Adipocyte (in vitro differentiated cells): ENCODE measurements around the gene COL2A1.

ENCODE experiments used
- DNase-seq: peaks from one replicate; pipeline ENCODE4 v3.0.0-alpha.2; 2015; ENCODE audit warnings: low read depth
- H3K27me3 ChIP-seq: replicated peaks from 2 replicates; pipeline ENCODE4 v1.7.0; 2013; ENCODE audit warnings: mild to moderate bottlenecking, low read length, moderate library complexity; ENCODE audit not compliant: control insufficient read depth, insufficient read depth
- H3K36me3 ChIP-seq: 2 replicates; pipeline ENCODE4 v1.7.0; 2013; ENCODE audit warnings: low read length, mild to moderate bottlenecking, moderate library complexity; ENCODE audit not compliant: control insufficient read depth, insufficient read depth, severe bottlenecking
- H3K4me1 ChIP-seq: 2 replicates; pipeline ENCODE4 v1.7.0; 2013; ENCODE audit warnings: mild to moderate bottlenecking, low read length, moderate library complexity; ENCODE audit not compliant: control insufficient read depth, insufficient read depth
- H3K4me3 ChIP-seq: 2 replicates; pipeline ENCODE4 v1.7.0; 2013; ENCODE audit warnings: mild to moderate bottlenecking, low read length, moderate library complexity
- H3K9ac ChIP-seq: 2 replicates; pipeline ENCODE4 v1.7.0; 2013; ENCODE audit warnings: mild to moderate bottlenecking, low read length, moderate library complexity
- H3K9me3 ChIP-seq: 2 replicates; pipeline ENCODE4 v1.7.0; 2013; ENCODE audit warnings: mild to moderate bottlenecking, low read length, moderate library complexity; ENCODE audit not compliant: control insufficient read depth

Gene COL2A1

GRCh38 chr12:48004053-48004941, at the start of gene COL2A1:
TSS of gene COL2A1 (minus strand) at chr12:48004476. CDS start at chr12:48004321, 155 bp downstream.
- DNase-seq: peak; percentile 44
- no peaks in the 10 kb centered on the region for H3K36me3 ChIP-seq
- no peak within 1 kb of the TSS for H3K9ac ChIP-seq
- H3K4me3 ChIP-seq: peak within 1 kb of the TSS; percentile 31
- no peaks in the 10 kb centered on the region for H3K9me3 ChIP-seq
- H3K4me1 ChIP-seq: peaks cover 30% of the 10 kb centered on the region
- peaks cover 74% of the 10 kb centered on the region for H3K27me3 ChIP-seq

- DNase-seq: no peak
- Histone ChIP-seq H3K36me3 (peaks cover 13% of the 10 kb centered on the region), H3K4me3 (no peak overlapping the region), H3K9ac (no peak overlapping the region), H3K4me1 (no peaks in the 10 kb centered on the region), H3K9me3 (peaks cover 4% of the 10 kb centered on the region), H3K27me3 (no peaks in the 10 kb centered on the region)
These were observed 49.6 kb upstream of the COL2A1 start for GRCh38 chr12:48053883-48054282.

- Histone ChIP-seq H3K4me1 (no peaks in the 10 kb centered on the region), H3K27me3 (no peaks in the 10 kb centered on the region), H3K4me3 (no peak overlapping the region), H3K9me3 (no peaks in the 10 kb centered on the region), H3K9ac (no peak overlapping the region), H3K36me3 (peaks cover 12% of the 10 kb centered on the region)
- DNase-seq: no peak
These were observed 48.8 kb upstream of the COL2A1 start for GRCh38 chr12:48053122-48053521.

- Histone ChIP-seq H3K27me3 (no peaks in the 10 kb centered on the region), H3K4me3 (no peak overlapping the region), H3K4me1 (no peaks in the 10 kb centered on the region), H3K9ac (no peak overlapping the region), H3K9me3 (no peaks in the 10 kb centered on the region), H3K36me3 (peaks cover 21% of the 10 kb centered on the region)
- DNase-seq: no peak
These were observed 47.4 kb upstream of the COL2A1 start for GRCh38 chr12:48051681-48052080.

GRCh38 chr12:48050174-48050573, 45.9 kb upstream of the COL2A1 start:
- Histone ChIP-seq H3K4me1 (no peaks in the 10 kb centered on the region), H3K36me3 (peaks cover 33% of the 10 kb centered on the region), H3K27me3 (no peaks in the 10 kb centered on the region), H3K9ac (no peak overlapping the region), H3K4me3 (no peak overlapping the region), H3K9me3 (no peaks in the 10 kb centered on the region)
- no peak for DNase-seq

GRCh38 chr12:48045965-48046518, 41.8 kb upstream of the COL2A1 start:
- Histone ChIP-seq H3K36me3 (peaks cover 49% of the 10 kb centered on the region), H3K9ac (no peak overlapping the region), H3K9me3 (no peaks in the 10 kb centered on the region), H3K4me3 (no peak overlapping the region), H3K4me1 (no peaks in the 10 kb centered on the region), H3K27me3 (no peaks in the 10 kb centered on the region)
- no peak for DNase-seq

- DNase-seq: no peak
- Histone ChIP-seq H3K4me3 (no peak overlapping the region), H3K9ac (no peak overlapping the region), H3K36me3 (peaks cover 49% of the 10 kb centered on the region), H3K4me1 (no peaks in the 10 kb centered on the region), H3K27me3 (no peaks in the 10 kb centered on the region), H3K9me3 (no peaks in the 10 kb centered on the region)
These were observed 41.0 kb upstream of the COL2A1 start for GRCh38 chr12:48045061-48045846.

GRCh38 chr12:48044396-48044795, 40.1 kb upstream of the COL2A1 start:
- H3K4me3 ChIP-seq: no peak overlapping the region
- no peaks in the 10 kb centered on the region for H3K4me1 ChIP-seq
- H3K27me3 ChIP-seq: no peaks in the 10 kb centered on the region
- no peak overlapping the region for H3K9ac ChIP-seq
- no peak for DNase-seq
- H3K9me3 ChIP-seq: no peaks in the 10 kb centered on the region
- peaks cover 49% of the 10 kb centered on the region for H3K36me3 ChIP-seq

- no peak overlapping the region for H3K9ac ChIP-seq
- DNase-seq: no peak
- H3K27me3 ChIP-seq: no peaks in the 10 kb centered on the region
- H3K9me3 ChIP-seq: no peaks in the 10 kb centered on the region
- no peaks in the 10 kb centered on the region for H3K4me1 ChIP-seq
- peaks cover 46% of the 10 kb centered on the region for H3K36me3 ChIP-seq
- no peak overlapping the region for H3K4me3 ChIP-seq
These were observed 39.5 kb upstream of the COL2A1 start for GRCh38 chr12:48043771-48044170.

- Histone ChIP-seq H3K9me3 (no peaks in the 10 kb centered on the region), H3K36me3 (peaks cover 36% of the 10 kb centered on the region), H3K4me3 (no peak overlapping the region), H3K4me1 (no peaks in the 10 kb centered on the region), H3K9ac (no peak overlapping the region), H3K27me3 (no peaks in the 10 kb centered on the region)
- no peak for DNase-seq
These were observed 37.5 kb upstream of the COL2A1 start for GRCh38 chr12:48041591-48042423.
